ENCODE data around the gene CYBB.

GRCh38 chrX:37745354-37745753 is 34.5 kb upstream of the CYBB start:
- TF ChIP-seq CTCF (IDR thresholded peaks at IDR 0.05) (peak; percentile 78), POLR2AphosphoS5 (IDR thresholded peaks at IDR 0.05; ENCODE audit: low read depth, low read length) (no peak), REST (IDR thresholded peaks at IDR 0.05; ENCODE audit: insufficient read depth in 1 of 2, low read depth in 2 of 2, low read length in 1 of 2) (no peak)

Measured in Panc1 (cell line).